SK-N-SH (cell line): Measurements from ENCODE around the gene CSNK1D. TPM values are rescaled to one million over a fixed set of nuclear protein-coding genes. Genes with fewer than 3 reads are reported as not detected.

Experiments used
- CTCF ChIA-PET: fragments of 300-600, 350-600 bp; formaldehyde crosslinking; extraction: SDS; loops from one replicate; lab custom pipeline; 2021; lab: Yijun Ruan, JAX
- POLR2A ChIA-PET: fragments of 350-600 bp; sonication (Branson Sonifier 250); formaldehyde crosslinking; extraction: SDS; loops from one replicate; lab custom pipeline; 2020; ENCODE audit warnings: antibody characterized with exemption, inconsistent platforms; lab: Yijun Ruan, JAX
- DNase-seq: peaks from one replicate; pipeline ENCODE4 v3.0.0; 2012
- H2AFZ ChIP-seq: fragments of 200-600 bp; sonication (generic); 2 replicates; pipeline ENCODE4 v1.8.1; 2016; ENCODE audit warnings: antibody characterized with exemption, mild to moderate bottlenecking, low read depth
- H3F3A ChIP-seq: fragments of 200-600 bp; sonication (generic); replicated peaks from 2 replicates; pipeline ENCODE3; 2016; ENCODE audit warnings: antibody characterized with exemption, mild to moderate bottlenecking; ENCODE audit not compliant: insufficient read depth
- H3K27ac ChIP-seq, 2 experiments: fragments of 200-500 bp in 1 of 2; fragments of 200-600 bp in 1 of 2; sonication (Bioruptor generic) in 1 of 2; sonication (generic), shearing (Covaris generic) in 1 of 2; 2 replicates each; pipeline versions ENCODE4 v1.5.1 to v1.6.1; 2014 to 2016; ENCODE audit warnings: low read depth in 2 of 2, inconsistent platforms in 1 of 2, low read length in 1 of 2, mild to moderate bottlenecking in 1 of 2, mixed read lengths in 1 of 2
- H3K27me3 ChIP-seq: fragments of 200-600 bp; sonication (generic), shearing (Covaris generic); 2 replicates; pipeline ENCODE4 v1.6.1; 2016; ENCODE audit warnings: mixed run types; ENCODE audit not compliant: insufficient read depth
- H3K36me3 ChIP-seq, 2 experiments: fragments of 200-500 bp in 1 of 2; fragments of 200-600 bp in 1 of 2; sonication (Bioruptor generic) in 1 of 2; sonication (generic) in 1 of 2; replicated peaks in 1 of 2; 2 replicates each; pipeline versions ENCODE3 to v1.5.1; 2014 to 2016; ENCODE audit warnings: low read length in 1 of 2, mild to moderate bottlenecking in 1 of 2; ENCODE audit not compliant: insufficient read depth in 2 of 2, control insufficient read depth in 1 of 2
- H3K4me1 ChIP-seq, 2 experiments: fragments of 200-500 bp in 1 of 2; fragments of 200-600 bp in 1 of 2; sonication (Bioruptor generic) in 1 of 2; sonication (generic), shearing (Covaris generic) in 1 of 2; 2 replicates each; pipeline versions ENCODE4 v1.5.1 to v1.6.1; 2014 to 2016; ENCODE audit warnings: low read depth in 1 of 2, low read length in 1 of 2, mixed run types in 1 of 2; ENCODE audit not compliant: insufficient read depth in 2 of 2, control insufficient read depth in 1 of 2
- H3K4me2 ChIP-seq: fragments of 200-600 bp; sonication (generic), shearing (Covaris generic); 2 replicates; pipeline ENCODE4 v1.6.1; 2017; ENCODE audit warnings: mixed run types
- H3K4me3 ChIP-seq, 2 experiments: fragments of 200-500 bp in 1 of 2; fragments of 200-600 bp in 1 of 2; sonication (Bioruptor generic) in 1 of 2; sonication (generic), shearing (Covaris generic) in 1 of 2; 2 replicates each; pipeline versions ENCODE4 v1.5.1 to v1.8.1; 2014 to 2016; ENCODE audit warnings: low read depth in 2 of 2, inconsistent platforms in 1 of 2, low read length in 1 of 2, mild to moderate bottlenecking in 1 of 2, mixed read lengths in 1 of 2, moderate library complexity in 1 of 2
- H3K79me2 ChIP-seq: fragments of 200-600 bp; sonication (generic); 2 replicates; pipeline ENCODE4 v1.8.1; 2017; ENCODE audit warnings: mild to moderate bottlenecking; ENCODE audit not compliant: insufficient read depth
- H3K9ac ChIP-seq: fragments of 200-600 bp; sonication (generic); 2 replicates; pipeline ENCODE4 v1.6.1; 2017; ENCODE audit warnings: mixed run types
- H3K9me2 ChIP-seq: fragments of 200-600 bp; sonication (generic); 2 replicates; pipeline ENCODE4 v1.6.1; 2017; ENCODE audit warnings: mixed run types
- H3K9me3 ChIP-seq: fragments of 200-600 bp; sonication (generic); 2 replicates; pipeline ENCODE4 v1.6.1; 2017; ENCODE audit warnings: mixed run types, mild to moderate bottlenecking, moderate library complexity
- H4K20me1 ChIP-seq: fragments of 200-600 bp; sonication (generic); 2 replicates; pipeline ENCODE4 v1.6.1; 2017; ENCODE audit warnings: mild to moderate bottlenecking, mixed run types; ENCODE audit not compliant: insufficient read depth
- CTCF ChIP-seq: fragments of 200-600 bp; sonication (generic); IDR thresholded peaks from 2 replicates; pipeline ENCODE4 v1.6.1; 2017; ENCODE audit warnings: antibody characterized with exemption, mild to moderate bottlenecking, moderate library complexity
- ELF1 ChIP-seq: IDR thresholded peaks from 2 replicates; pipeline ENCODE4 v1.4.0; 2012
- EP300 ChIP-seq, 2 experiments: IDR thresholded peaks; 2 replicates each; pipeline versions ENCODE4 v1.4.0 to v1.6.1; 2012; ENCODE audit warnings: borderline replicate concordance in 1 of 2, low read depth in 1 of 2, low read length in 1 of 2
- FOXM1 ChIP-seq: IDR thresholded peaks from 2 replicates; pipeline ENCODE4 v1.4.0; 2012; ENCODE audit warnings: low read depth, mild to moderate bottlenecking
- MEF2A ChIP-seq: IDR thresholded peaks from 2 replicates; pipeline ENCODE4 v1.4.0; 2012; ENCODE audit warnings: low read depth, borderline replicate concordance
- MXI1 ChIP-seq: IDR thresholded peaks from 2 replicates; pipeline ENCODE4 v1.6.1; 2012; ENCODE audit warnings: mild to moderate bottlenecking, low read depth, low read length, improper control_type of control experiment
- NFIC ChIP-seq: IDR thresholded peaks from 2 replicates; pipeline ENCODE4 v1.4.0; 2012; ENCODE audit warnings: borderline replicate concordance
- PBX3 ChIP-seq: IDR thresholded peaks from 2 replicates; pipeline ENCODE4; 2012
- RAD21 ChIP-seq: IDR thresholded peaks from 2 replicates; pipeline ENCODE4 v1.6.1; 2012; ENCODE audit warnings: mild to moderate bottlenecking, low read length
- SIN3A ChIP-seq: IDR thresholded peaks from 2 replicates; pipeline ENCODE4 v1.6.1; 2012; ENCODE audit warnings: low read depth, mild to moderate bottlenecking, low read length, moderate library complexity, borderline replicate concordance
- SMC3 ChIP-seq: IDR thresholded peaks from 2 replicates; pipeline ENCODE4 v1.6.1; 2012; ENCODE audit warnings: low read depth, low read length, improper control_type of control experiment
- TAF1 ChIP-seq: IDR thresholded peaks from 2 replicates; pipeline ENCODE4 v1.6.1; 2012; ENCODE audit warnings: low read depth, mild to moderate bottlenecking, low read length, moderate library complexity, borderline replicate concordance
- WGBS: methylation state at CpG from one replicate; pipeline ENCODE4 v1.1.6; 2017; ENCODE audit warnings: low lambda C conversion rate; 5-methylcytosine and 5-hydroxymethylcytosine counted together
- polyA plus RNA-seq, 3 experiments: library from polyadenylated mRNA; depleted of rRNA; stranded (reverse); fragments of >200 nt; gene quantifications; 2 replicates each; pipeline ENCODE4 v1.2.3, GENCODE V29; 2012

Gene CSNK1D
- polyA plus RNA-seq, 1 of the 3 experiments (the other 2 are of a cell fraction) = 216 TPM

DNA sequence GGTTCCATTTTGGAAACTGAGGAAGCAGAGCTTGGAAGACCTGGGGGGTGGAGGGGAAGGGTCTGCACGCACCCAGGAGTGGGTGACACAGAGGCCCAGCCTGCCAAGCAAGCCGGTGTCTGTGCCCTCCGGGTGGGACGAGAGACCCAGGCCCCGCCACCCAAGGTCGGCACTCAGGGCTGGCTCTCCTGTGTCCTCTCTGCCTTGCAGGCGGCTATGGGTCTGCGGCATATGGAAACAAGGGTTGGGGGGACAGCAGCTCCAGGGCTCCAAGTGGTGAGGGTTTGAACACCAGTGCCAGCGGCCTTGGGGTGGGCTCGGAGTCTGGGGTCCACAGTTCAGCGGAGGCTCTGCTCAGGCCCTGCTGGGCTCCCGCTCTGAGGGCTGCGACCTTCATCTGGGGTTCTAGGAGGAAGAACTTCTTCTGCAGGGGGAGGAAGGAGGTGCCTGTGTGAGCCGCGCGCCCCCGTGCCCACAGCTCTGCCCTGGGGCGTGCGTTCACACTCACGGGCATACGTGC is 48.5 kb upstream of the CSNK1D start:
- Histone ChIP-seq H4K20me1 (no peaks in the 10 kb centered on the region), H3K4me2 (no peak overlapping the region), H3K4me3 (no peak overlapping the region), H3K79me2 (no peaks in the 10 kb centered on the region), H2AFZ (no peak overlapping the region), H3K9ac (no peak overlapping the region), H3K27me3 (peaks cover 17% of the 10 kb centered on the region; the same call in 1 of the 2 replicates), H3K9me2 (no peaks in the 10 kb centered on the region), H3K9me3 (no peaks in the 10 kb centered on the region), H3F3A (peaks cover 20% of the 10 kb centered on the region), H3K27ac (no peak overlapping the region), H3K4me1 (peaks cover 5 to 14% of the 10 kb centered on the region in 2 experiments; a peak in 3 of 4 replicates), H3K36me3 (no peaks in the 10 kb centered on the region)
- 18% methylated on average over 14 of the region's 21 CpGs for WGBS
- TF ChIP-seq MXI1 (no peak), TAF1 (no peak), RAD21 (no peak), SMC3 (no peak), PBX3 (no peak), NFIC (no peak), MEF2A (no peak), SIN3A (no peak)
- CTCF ChIA-PET = interaction anchor here (0.7 to 9.5 kb wide), 24 partner anchors 10 to 291 kb away, joined by 3 to 184 read pairs (median 4); partner anchors contain the start of genes SECTM1 and SLC16A3
- POLR2A ChIA-PET = interaction anchor here (0.8 kb wide), 1 partner anchor 15 kb away, joined by 3 read pairs; no protein-coding TSS in a partner anchor
- DNase-seq = no peak

DNA sequence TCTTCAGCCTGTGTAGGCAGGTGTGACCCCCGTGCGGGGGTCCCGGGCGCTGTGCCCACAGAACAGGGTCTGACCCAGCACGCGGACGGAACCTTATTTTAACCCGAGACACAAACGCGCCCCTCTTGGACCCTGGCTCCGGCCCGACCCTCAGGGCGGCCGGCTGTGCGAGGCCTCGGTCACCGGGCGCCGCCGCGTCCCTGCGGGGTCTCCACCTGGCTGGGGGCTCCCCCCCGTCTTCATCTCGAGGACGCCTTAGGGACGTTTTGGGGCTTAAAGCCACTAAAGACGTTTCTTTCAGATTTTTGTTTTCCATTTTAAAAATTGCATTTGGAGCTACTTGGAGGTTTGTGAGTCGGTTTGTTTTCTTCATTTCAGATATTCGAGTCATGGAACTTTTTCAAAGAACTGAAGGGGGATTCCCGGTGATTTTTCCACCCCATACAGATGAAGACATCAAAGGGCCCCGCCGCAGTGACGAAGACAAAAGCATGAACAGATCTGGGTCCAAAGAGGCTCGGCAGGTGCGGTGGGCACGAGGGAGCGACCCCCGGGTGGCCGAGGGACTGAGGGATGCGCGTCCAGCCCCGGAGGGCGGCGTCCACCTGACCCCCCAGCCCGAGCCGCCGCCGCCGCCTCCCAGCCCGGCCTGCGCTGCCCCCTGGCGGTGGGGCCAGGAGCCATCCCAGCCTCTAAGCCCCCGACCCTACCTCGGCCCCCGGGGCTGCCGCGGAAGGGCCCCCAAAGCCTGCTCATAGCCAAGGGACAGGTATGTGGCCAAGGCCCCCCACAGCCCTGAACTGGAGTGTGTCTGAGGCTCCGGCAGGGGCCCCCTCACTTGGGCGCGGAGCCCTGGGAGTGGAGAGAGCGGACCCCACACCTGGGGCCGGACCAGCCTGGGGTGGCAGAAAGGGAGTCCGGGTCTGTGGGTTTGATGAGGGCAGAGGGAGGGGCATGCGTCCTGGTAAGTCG is 47.7 kb upstream of the CSNK1D start:
- POLR2A ChIA-PET = interaction anchor here (0.8 kb wide), 1 partner anchor 16 kb away, joined by 3 read pairs; no protein-coding TSS in a partner anchor
- Histone ChIP-seq H3K4me1 (peaks cover 5 to 14% of the 10 kb centered on the region in 2 experiments; a peak in 3 of 4 replicates), H3K27ac (no peak overlapping the region), H3K27me3 (peaks cover 17% of the 10 kb centered on the region; the same call in 1 of the 2 replicates), H3K9me3 (no peaks in the 10 kb centered on the region), H3K4me2 (peak overlapping the region; percentile 64), H3K79me2 (no peaks in the 10 kb centered on the region), H4K20me1 (no peaks in the 10 kb centered on the region), H3K9ac (no peak overlapping the region), H3K4me3 (peak overlapping the region; percentile 32 to 52), H2AFZ (peak overlapping the region; percentile 56; the same call in 1 of the 2 replicates), H3K9me2 (no peaks in the 10 kb centered on the region), H3K36me3 (no peaks in the 10 kb centered on the region), H3F3A (peaks cover 20% of the 10 kb centered on the region)
- 20% methylated on average over 59 of the region's 65 CpGs for WGBS
- TF ChIP-seq RAD21 (peak; percentile 70), FOXM1 (no peak), MXI1 (no peak), SMC3 (peak; percentile 73), EP300 (IDR thresholded peaks at IDR 0.05; ENCODE audit: borderline replicate concordance in 1 of 2, low read depth in 1 of 2, low read length in 1 of 2) (no peak), SIN3A (no peak), CTCF (peak; percentile 99), ELF1 (no peak)
- DNase-seq = peak; percentile 95
- CTCF ChIA-PET = interaction anchor here (0.6 to 9.5 kb wide), 32 partner anchors 9 to 290 kb away, joined by 3 to 184 read pairs (median 4); partner anchors contain the start of genes CCDC57, CSNK1D, HEXD and SECTM1
